Measurements from ENCODE around the gene TLR6. TPM values are rescaled to one million over a fixed set of nuclear protein-coding genes. Genes with fewer than 3 reads are reported as not detected.
A peak's percentile ranks its signal among the peaks of the same experiment; 100 is the strongest.

TLR6 gene
- polyA plus RNA-seq, 1 donor, result 1.0 TPM

- peak; percentile 22 for DNase-seq
These were observed 11.7 kb upstream of the TLR6 start for GRCh38 chr4:38868059-38868960.

GRCh38 chr4:38867478-38868058 lies 11.0 kb upstream of the TLR6 start, which contains the start of gene FAM114A1:
FAM114A1 (plus strand) TSS chr4:38867806; CDS start chr4:38878079, 10,273 bp downstream.
- DNase-seq, result peak; percentile 71

GRCh38 chr4:38866973-38867477 lies 10.4 kb upstream of the TLR6 start:
- no peak for DNase-seq

GRCh38 chr4:38865445-38865844 lies 8.8 kb upstream of the TLR6 start:
- no peak for DNase-seq

- DNase-seq, result no peak
These were observed 5.2 kb upstream of the TLR6 start for GRCh38 chr4:38861791-38862190.

GRCh38 chr4:38860788-38861424 lies 4.3 kb upstream of the TLR6 start:
- DNase-seq, result no peak

- DNase-seq, result no peak
These were observed 2.9 kb upstream of the TLR6 start for GRCh38 chr4:38859501-38859900.

- no peak for DNase-seq
These were observed 1.4 kb upstream of the TLR6 start for GRCh38 chr4:38858097-38858420.

- no peak for DNase-seq
These were observed 908 bp upstream of the TLR6 start for GRCh38 chr4:38857354-38858096.

- DNase-seq, result no peak
These were observed 571 bp downstream of the TLR6 start for GRCh38 chr4:38856046-38856445.

GRCh38 chr4:38855466-38855865 lies 1.2 kb downstream of the TLR6 start:
- no peak for DNase-seq

- DNase-seq, result no peak
These were observed 10.6 kb downstream of the TLR6 start for GRCh38 chr4:38846015-38846414.

GRCh38 chr4:38842994-38843393 lies 13.6 kb downstream of the TLR6 start:
- DNase-seq, result no peak

GRCh38 chr4:38837849-38838248 lies 18.8 kb downstream of the TLR6 start:
- no peak for DNase-seq

- no peak for DNase-seq
These were observed 19.3 kb downstream of the TLR6 start for GRCh38 chr4:38837334-38837733.

GRCh38 chr4:38834570-38834969 lies 22.0 kb downstream of the TLR6 start:
- DNase-seq, result no peak

GRCh38 chr4:38832624-38833528 lies 23.7 kb downstream of the TLR6 start:
- DNase-seq, result no peak

GRCh38 chr4:38832206-38832605 lies 24.4 kb downstream of the TLR6 start:
- DNase-seq, result no peak

- no peak for DNase-seq
These were observed 25.0 kb downstream of the TLR6 start for GRCh38 chr4:38831653-38832052.

GRCh38 chr4:38829237-38829636 lies 27.4 kb downstream of the TLR6 start:
- no peak for DNase-seq

- no peak for DNase-seq
These were observed 32.9 kb downstream of the TLR6 start for GRCh38 chr4:38823766-38824165.

Data from left kidney (tissue), 2 donors.